Activated T-cell treated with anti-CD3 and anti-CD28 coated beads for 24 hours (primary cell): Measurements from ENCODE around the gene FAM83E.
"Not testable (repeated sequence)": the region's sequence is repeated elsewhere in the genome, so short reads cannot be mapped to it uniquely, and the experiment has no call there.

Experiments
- DNase-seq: peaks from one replicate; pipeline ENCODE4 v3.0.0-alpha.2; 2020; ENCODE audit warnings: low read depth

Gene FAM83E

GRCh38 chr19:48614436-48615230 is at the start of gene FAM83E:
FAM83E (minus strand) TSS chr19:48615076; CDS start chr19:48613372, 1,704 bp downstream.
- no peak for DNase-seq

GRCh38 chr19:48664476-48664875 is 49.6 kb upstream of the FAM83E start:
- DNase-seq: no peak

- no peak for DNase-seq
Measured at GRCh38 chr19:48663667-48664066, 48.8 kb upstream of the FAM83E start.

- DNase-seq: no peak
Measured at GRCh38 chr19:48661711-48662090, 46.8 kb upstream of the FAM83E start.

- DNase-seq: peak; percentile 80
Measured at GRCh38 chr19:48660852-48661710, 46.2 kb upstream of the FAM83E start.

GRCh38 chr19:48659768-48660167 is 44.9 kb upstream of the FAM83E start:
- no peak for DNase-seq

- no peak for DNase-seq
Measured at GRCh38 chr19:48658483-48658882, 43.6 kb upstream of the FAM83E start.

- not testable (repeated sequence) for DNase-seq
Measured at GRCh38 chr19:48657828-48658227, 43.0 kb upstream of the FAM83E start.

- no peak for DNase-seq
Measured at GRCh38 chr19:48656840-48657474, 42.1 kb upstream of the FAM83E start.

GRCh38 chr19:48654299-48655059 is 39.6 kb upstream of the FAM83E start:
- DNase-seq: no peak

- DNase-seq: no peak
Measured at GRCh38 chr19:48651683-48652048, 36.8 kb upstream of the FAM83E start.

GRCh38 chr19:48650974-48651682 is 36.3 kb upstream of the FAM83E start:
- no peak for DNase-seq

GRCh38 chr19:48648134-48648533 is 33.3 kb upstream of the FAM83E start:
- no peak for DNase-seq

GRCh38 chr19:48646722-48647216 is 31.9 kb upstream of the FAM83E start:
- no peak for DNase-seq

GRCh38 chr19:48646001-48646721 is 31.3 kb upstream of the FAM83E start, which contains the start of gene CA11:
CA11 (minus strand) TSS chr19:48646187; CDS start chr19:48645632, 555 bp downstream.
- DNase-seq: peak; percentile 86

GRCh38 chr19:48645620-48646000 is 30.7 kb upstream of the FAM83E start:
- no peak for DNase-seq

- peak; percentile 66 for DNase-seq
Measured at GRCh38 chr19:48644839-48645619, 30.2 kb upstream of the FAM83E start.

- DNase-seq: no peak
Measured at GRCh38 chr19:48644355-48644754, 29.5 kb upstream of the FAM83E start.

- DNase-seq: no peak
Measured at GRCh38 chr19:48642862-48643261, 28.0 kb upstream of the FAM83E start.

- DNase-seq: no peak
Measured at GRCh38 chr19:48641850-48642249, 27.0 kb upstream of the FAM83E start.
